Peyer's patch (tissue), 4 donors: ENCODE data around the gene ACVR2B.

Experiments
- POLR2A ChIP-seq, 2 donors: fragments of 450-650 bp; IDR thresholded peaks; one replicate each; pipeline ENCODE4 v1.5.1; 2017; ENCODE audit warnings: antibody characterized with exemption in 2 of 2, mild to moderate bottlenecking in 2 of 2, moderate library complexity in 2 of 2
- TF ChIP-seq, protein P1 (sequence below), 6 experiments: fragments of 450-650 bp in 4 of 6; fragments of 200-600 bp in 2 of 6; sonication (generic) in 1 of 6; IDR thresholded peaks; one replicate each; pipeline ENCODE4 v1.5.1; 2017 to 2019; ENCODE audit warnings: antibody characterized with exemption in 6 of 6, mild to moderate bottlenecking in 3 of 6, moderate library complexity in 1 of 6

- TF ChIP-seq, protein P1, sequence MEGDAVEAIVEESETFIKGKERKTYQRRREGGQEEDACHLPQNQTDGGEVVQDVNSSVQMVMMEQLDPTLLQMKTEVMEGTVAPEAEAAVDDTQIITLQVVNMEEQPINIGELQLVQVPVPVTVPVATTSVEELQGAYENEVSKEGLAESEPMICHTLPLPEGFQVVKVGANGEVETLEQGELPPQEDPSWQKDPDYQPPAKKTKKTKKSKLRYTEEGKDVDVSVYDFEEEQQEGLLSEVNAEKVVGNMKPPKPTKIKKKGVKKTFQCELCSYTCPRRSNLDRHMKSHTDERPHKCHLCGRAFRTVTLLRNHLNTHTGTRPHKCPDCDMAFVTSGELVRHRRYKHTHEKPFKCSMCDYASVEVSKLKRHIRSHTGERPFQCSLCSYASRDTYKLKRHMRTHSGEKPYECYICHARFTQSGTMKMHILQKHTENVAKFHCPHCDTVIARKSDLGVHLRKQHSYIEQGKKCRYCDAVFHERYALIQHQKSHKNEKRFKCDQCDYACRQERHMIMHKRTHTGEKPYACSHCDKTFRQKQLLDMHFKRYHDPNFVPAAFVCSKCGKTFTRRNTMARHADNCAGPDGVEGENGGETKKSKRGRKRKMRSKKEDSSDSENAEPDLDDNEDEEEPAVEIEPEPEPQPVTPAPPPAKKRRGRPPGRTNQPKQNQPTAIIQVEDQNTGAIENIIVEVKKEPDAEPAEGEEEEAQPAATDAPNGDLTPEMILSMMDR (IDR thresholded peaks at IDR 0.05), result no peak
- TF ChIP-seq POLR2A (IDR thresholded peaks at IDR 0.05), result no peak
These were observed 23.5 kb downstream of the ACVR2B start for GRCh38 chr3:38477057-38477820.
